GM10847 (cell line): Measurements from ENCODE around the gene DIO3.

Experiments
- POLR2A ChIP-seq: IDR thresholded peaks from 2 replicates; pipeline ENCODE4 v1.6.1; 2011; ENCODE audit not compliant: insufficient read length; ENCODE audit errors: extremely low read depth

DIO3 gene

DNA sequence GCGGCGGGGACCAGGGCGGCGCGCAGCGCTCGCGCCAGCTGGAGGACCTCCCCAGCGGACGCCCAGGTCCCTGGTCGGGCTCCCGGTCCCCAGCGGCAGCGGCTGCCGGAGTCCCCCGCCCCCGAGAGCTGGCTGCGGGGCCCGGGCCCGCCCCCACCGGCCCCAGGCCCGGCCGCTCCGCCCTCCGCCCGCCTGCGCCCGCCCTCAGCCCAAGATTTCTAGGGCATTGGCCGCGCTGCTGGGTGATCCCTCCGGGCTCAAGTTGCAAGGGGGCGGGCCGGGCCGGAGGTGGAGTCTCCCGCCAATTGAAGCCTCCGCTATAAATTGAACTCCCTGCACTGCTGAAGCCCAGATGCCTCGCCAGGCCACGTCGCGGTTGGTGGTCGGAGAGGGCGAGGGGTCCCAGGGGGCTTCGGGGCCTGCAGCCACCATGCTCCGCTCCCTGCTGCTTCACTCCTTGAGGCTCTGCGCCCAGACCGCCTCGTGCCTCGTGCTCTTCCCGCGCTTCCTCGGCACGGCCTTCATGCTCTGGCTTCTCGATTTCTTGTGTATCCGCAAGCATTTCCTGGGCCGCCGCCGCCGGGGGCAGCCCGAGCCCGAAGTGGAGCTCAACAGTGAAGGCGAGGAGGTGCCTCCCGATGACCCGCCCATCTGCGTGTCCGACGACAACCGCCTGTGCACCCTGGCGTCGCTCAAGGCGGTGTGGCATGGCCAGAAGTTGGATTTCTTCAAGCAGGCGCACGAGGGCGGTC, at the start of gene DIO3:
Gene DIO3 (plus strand): TSS at position 351 of the 752 bp plus-strand sequence.
- TF ChIP-seq POLR2A, result no peak

DNA sequence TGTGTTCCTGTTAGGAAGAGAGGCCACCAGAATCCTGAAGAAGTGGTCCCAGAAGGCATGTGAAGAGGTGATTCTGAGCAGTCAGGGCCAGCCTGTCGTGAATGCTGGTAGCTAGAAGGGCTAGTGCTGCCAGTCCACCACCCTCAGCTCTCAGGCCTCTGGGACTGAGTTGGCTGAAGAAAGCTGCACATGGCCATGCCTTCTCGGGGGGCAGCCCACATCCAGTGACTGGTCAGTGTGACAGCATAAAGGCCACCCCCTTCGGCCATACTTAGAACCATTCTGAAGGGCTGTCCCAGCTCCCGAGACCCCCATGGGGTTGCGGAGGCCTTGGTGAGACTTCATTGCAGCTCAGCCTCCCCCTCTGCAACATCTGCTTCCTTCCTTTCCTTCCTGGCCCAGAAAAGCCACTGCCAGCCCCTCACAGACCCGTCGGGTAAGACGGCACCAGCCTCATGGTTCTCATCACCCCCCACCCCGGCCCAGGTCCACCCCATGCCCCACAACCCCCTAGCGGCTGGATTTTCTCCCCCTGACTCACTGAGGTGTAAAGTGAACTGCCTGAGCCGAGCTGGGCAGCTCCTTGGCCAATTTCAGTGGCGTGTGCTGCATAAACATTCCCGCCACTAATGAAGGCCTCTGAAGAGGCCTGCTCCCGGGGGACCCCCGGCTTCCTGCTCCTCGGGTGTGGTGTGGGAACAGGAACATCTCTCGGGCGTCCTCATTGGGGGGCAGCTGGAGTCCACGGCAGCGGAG, 49.5 kb upstream of the DIO3 start:
- no peak for TF ChIP-seq POLR2A

DNA sequence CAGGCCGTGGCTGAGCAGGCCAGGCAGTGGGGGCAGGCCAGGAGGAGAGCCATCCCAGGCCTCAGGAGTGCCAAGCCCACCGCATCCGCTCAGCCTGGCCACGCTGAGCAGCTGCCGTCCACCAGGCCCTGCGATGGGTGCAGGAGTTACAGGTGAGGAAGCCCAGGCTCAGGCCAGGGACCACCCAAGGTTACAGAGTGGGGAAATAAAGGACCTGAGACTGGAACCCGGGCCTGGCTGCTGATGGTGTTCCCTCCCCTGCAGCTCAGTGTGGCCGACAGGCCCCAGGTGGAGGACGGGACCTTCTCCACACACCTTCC, 49.0 kb upstream of the DIO3 start:
- TF ChIP-seq POLR2A, result no peak

DNA sequence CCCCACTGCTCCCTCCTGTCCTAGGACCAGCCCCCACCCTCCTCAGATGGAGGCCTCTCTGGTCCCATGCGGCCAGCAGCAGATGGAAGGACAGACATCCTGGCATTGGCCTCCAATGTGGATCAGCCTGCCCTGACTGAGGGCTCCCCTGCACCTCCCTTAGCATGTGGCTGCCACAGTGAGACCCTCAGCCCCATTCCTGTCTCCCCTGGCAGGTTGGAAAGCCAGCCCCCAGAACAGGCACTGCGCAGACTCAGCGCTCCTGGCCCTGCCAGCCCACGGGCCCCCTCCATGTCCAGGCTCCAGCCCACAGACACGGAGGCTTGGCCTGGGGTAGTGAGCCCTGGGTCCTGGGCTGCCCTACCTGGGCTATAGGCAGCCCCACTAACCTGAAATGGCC, 47.2 kb upstream of the DIO3 start:
- TF ChIP-seq POLR2A, result no peak

DNA sequence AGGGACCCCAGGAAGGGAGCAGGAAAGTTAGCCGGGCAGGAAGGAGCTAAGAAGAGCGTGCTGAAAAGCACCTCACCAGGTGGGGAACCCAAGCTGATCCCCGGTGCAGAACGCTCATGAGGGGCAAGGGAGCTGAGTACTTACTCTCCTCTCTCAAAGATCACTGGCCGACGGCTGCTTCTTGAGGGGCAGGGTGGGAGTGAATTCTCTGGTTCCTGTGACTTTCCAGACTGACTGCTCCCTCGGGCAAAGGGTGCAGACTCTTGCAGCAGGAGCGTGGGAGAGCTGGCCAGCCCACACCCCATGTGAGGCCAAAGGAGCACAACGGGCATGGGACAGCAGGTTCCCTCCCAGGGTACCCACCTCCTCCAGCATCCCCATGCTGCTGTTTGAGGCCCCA, 44.9 kb upstream of the DIO3 start:
- no peak for TF ChIP-seq POLR2A

DNA sequence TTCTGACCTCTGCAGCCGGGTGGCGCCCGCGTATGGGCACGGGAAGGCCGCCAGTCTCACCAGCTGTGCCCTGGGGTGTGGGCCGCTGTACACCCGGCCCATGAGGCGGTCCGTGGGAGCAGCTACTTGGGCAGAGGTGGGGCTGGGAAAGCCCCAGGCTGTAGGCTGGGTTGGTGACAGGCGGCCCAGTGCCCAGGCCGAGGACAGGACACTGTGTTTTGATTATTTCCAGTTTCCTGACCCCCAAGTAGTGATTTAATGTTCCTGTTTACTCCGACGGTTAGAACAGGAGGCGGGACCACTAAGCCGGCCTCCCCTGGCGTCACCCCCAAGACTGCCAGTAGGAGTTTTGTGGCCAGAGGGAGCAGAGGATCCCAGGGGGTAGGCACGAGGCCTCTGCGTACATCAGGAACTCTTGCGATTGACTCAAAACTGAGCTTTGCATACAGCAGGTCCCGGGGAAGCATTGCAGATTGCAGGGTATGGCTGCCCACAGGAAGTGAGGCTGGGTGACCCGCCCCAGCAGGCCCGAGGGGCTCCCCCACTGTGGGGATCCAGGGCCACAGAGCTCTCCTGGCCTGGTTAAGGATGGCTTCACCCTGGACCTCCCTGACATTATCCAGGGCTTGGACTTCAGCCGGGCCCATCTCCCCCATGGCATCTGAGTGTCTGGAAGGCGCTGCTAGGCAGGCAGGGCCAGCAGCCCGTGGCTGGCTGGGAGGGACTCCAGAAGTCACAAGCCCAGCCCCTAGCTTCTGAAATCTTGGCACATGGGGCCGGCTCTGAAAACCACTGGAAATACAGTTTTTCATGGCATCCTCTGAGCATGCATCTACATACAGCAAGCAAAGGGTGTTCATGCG, 42.5 kb upstream of the DIO3 start:
- no peak for TF ChIP-seq POLR2A

DNA sequence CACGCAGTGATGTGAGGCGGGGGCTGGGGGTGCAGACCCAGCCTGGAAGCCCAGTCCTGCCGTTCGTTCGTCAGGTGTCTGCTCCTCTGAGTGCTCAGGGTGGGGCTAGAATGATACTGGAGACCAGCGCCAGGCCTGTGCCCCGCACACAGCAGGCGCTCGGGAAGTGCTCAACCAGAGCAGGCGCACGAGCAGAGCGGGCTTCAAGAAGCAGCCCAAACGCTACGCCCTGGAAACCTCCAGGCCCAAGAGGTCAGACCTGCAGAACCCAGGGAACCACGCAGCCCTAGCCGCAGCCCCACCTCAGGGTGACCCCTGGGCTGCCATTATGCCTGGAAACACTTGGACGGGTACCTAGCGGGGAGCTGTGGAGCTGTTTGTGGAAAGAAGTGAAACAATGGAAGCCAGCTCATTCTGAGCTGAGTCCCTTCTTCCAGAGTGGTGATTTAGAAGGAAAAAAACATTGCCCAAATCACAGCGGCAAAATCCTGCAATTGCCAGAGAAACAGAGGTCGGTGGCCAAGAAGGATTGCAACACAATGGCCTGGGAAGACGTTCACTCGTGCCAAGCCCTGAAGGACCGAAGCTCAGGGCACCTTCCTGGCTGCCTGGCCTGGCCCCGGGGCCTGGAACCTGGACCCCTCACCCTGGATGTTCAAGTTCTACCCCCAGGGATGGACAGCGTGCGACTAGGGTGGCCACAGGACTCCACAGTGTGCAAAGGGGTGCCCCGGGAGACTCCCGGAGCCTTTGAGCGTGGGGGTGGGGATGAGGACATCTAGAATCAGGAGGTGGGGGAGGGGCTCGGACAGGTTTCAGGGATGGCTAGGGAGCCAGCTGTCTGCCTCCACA, 40.4 kb upstream of the DIO3 start:
- TF ChIP-seq POLR2A, result no peak

DNA sequence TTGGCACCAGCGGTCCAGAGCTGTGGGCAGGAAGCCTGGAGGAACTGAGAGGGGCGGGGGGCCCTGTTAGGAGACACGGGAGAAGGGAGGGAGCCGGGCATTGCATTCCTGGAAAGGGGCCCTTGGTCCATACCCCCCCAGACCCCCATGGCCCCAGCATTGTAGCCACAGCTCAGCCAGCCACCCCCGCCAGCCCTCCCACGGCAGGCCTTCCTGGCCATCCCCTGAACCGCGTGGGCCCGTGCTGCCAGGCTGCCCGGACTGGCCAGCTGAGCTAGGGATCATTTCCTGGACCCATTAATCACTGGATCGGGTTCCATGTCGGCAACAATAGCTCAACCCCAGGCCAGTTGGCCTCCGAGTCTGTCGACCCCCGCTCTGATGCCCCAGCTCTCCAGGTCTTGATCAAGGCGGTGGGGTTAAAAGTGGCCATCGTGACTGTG, 39.8 kb upstream of the DIO3 start:
- no peak for TF ChIP-seq POLR2A

DNA sequence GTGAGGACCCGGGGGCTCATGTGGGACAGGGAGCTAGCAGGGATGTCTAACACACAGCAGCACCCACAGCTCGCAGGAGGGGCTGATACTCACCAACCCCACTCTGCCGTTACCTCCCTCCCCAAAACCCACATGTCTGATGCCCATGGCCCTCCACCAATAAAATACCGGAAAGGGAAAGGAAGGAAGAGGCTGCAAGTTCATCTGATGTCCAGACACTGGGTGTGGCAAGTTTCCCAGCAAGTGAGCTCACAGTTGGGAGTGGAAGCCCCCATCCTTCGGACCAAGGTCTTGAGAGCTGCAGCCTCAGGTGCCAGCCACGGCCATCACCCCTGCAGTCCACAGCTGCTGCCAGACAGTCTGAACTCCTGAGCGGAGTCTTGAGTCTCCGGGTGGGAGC, 39.3 kb upstream of the DIO3 start:
- no peak for TF ChIP-seq POLR2A

DNA sequence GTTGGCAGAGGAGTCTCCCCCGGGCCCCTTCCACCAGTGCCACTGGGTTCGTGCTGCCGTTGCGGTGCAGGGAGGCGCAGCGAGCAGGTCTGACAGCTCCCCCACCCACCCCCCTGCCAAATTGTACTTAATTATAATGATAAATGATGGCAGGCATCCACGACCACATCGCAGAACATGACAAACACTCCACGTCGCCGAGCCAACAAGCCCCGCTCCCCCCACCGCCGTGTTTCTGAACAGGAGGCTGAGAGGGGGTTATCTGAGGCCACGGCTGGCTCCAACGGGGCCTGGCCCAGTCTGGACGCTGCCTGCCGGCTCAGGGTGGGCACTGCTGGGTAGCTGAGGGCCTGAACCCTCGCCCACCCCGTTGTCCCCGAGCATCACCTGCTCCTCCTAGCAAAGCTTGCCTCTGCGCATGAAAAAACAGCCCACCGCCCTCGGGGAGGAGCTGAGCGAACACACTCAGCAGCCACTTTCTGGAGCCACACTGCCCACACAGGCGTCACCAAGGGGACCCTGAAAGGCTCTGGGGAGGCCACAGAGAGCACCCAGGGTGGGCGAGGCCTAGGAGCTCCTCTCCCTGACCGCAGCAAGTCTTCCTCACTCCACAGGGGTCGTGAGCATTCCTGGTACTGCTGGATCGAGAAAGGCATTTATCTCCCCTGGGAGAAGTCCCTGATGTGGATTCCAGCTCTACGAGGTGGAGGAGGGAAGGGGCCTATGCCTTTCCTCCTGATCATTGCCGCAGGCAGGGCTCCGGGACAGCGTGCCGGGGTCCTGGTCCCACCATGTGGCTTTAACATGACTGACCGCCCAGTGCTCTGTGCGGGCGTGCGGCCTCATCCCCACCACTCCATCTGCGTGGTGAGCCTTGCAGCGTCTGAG, 35.4 kb upstream of the DIO3 start:
- no peak for TF ChIP-seq POLR2A

GRCh38 chr14:101527987-101528386, 33.3 kb upstream of the DIO3 start:
- no peak for TF ChIP-seq POLR2A

GRCh38 chr14:101529079-101529478, 32.2 kb upstream of the DIO3 start:
- no peak for TF ChIP-seq POLR2A

DNA sequence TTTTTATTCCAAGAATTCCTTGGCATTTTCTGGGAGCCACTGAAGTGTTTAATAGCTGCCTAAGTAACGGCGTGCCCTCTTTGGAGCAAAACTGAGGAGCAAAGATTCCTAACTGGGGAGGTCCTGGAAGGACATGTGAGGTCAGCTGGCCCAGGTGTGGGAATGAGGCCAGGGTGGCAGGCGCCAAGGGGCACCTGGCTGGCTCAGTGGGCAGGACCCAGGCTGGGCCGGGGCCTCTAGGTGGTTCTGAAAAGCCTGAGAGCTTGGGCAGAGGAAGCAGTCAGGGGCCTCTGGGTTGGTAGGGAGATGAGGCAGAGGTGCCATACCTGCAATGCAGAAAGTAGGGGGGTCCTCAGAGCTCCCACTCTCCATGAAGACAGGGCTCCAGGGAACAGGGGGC, 27.1 kb upstream of the DIO3 start:
- TF ChIP-seq POLR2A, result no peak

DNA sequence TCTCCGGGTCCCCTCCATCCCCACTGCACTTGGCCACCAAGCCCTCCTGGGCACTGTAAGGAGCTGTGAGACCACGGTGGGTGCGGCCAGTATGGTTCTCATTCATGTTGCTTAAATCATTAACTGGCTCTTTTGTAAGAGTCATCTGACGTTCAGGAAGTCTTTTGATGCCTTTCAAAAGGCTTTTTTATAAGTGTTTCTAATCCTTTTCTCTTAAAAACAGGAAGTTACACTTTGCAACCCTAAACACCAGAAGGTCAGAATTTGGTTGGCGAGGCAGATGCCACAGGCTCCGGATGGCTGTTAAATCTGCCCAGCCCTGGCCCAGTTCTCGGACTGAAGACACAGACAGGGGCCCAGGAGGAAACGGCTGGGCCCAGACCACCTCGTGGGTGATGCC, 26.1 kb upstream of the DIO3 start:
- TF ChIP-seq POLR2A, result no peak
